ENCODE measurements around the gene FFAR2.

GRCh38 chr19:35430409-35431144, 17.5 kb upstream of the FFAR2 start:
- TF ChIP-seq CTCF (IDR thresholded peaks at IDR 0.05): no peak
- TF ChIP-seq POLR2A (IDR thresholded peaks at IDR 0.05): no peak
